T-helper 17 cell (primary cell): Measurements from ENCODE around the gene TAF7L. TPM values are rescaled to one million over a fixed set of nuclear protein-coding genes. Genes with fewer than 3 reads are reported as not detected.

Experiments used
- total RNA-seq, 4 donors: library from RNA in 2 of 4; stranded (reverse) in 2 of 4; gene quantifications; one replicate each; pipeline ENCODE4 v1.2.3 and lab custom pipeline; 2022 to 2026

Gene TAF7L
- total RNA-seq, 2 donors from 2014 or later = not detected

Other genes with a start within 250 kb of the TAF7L start
- gene TRMT2B, start 239.2 kb downstream of the TAF7L start, total RNA-seq = 10 to 100 TPM; 30.5 to 35.3 TPM
- gene TMEM35A, start 212.5 kb downstream of the TAF7L start, total RNA-seq = not detected
- gene CENPI, start 193.1 kb downstream of the TAF7L start, total RNA-seq = under 1 TPM; 0.17 to 0.52 TPM
- under 1 TPM; 0.10 to 0.27 TPM for gene DRP2, start 71.5 kb downstream of the TAF7L start, total RNA-seq
- 1 to 10 TPM; 4.4 to 5.1 TPM for gene TIMM8A, start 57.4 kb upstream of the TAF7L start, total RNA-seq
- 10 to 100 TPM; 10.0 to 13.8 TPM for gene BTK, start 94.9 kb upstream of the TAF7L start, total RNA-seq
- gene RPL36A, start 99.7 kb upstream of the TAF7L start, total RNA-seq = 100 to 1,000 TPM; 270 to 298 TPM
- gene GLA, start 116.6 kb upstream of the TAF7L start, total RNA-seq = 10 to 100 TPM; 26.6 to 36.0 TPM
- 10 to 100 TPM; 34.7 to 43.2 TPM for gene HNRNPH2, start 116.9 kb upstream of the TAF7L start, total RNA-seq
- 1 to 10 TPM; 5.9 to 9.9 TPM for gene ARMCX4, start 194.1 kb upstream of the TAF7L start, total RNA-seq